Measurements from ENCODE around the gene SLC39A2.

Gene SLC39A2

GRCh38 chr14:21050597-21050996 is 51.5 kb downstream of the SLC39A2 start:
- no peak for DNase-seq

Data from NCI-H2081 treated with DMSO at 0.1 percent for 48 hours (cell line).